Hepatic stellate cell (primary cell): ENCODE data around the gene ZBTB47.
A peak's percentile ranks its signal among the peaks of the same experiment; 100 is the strongest.

Source experiments
- DNase-seq: peaks from one replicate; pipeline ENCODE4 v3.0.0; 2011; ENCODE audit warnings: low spot score

The ZBTB47 gene

GRCh38 chr3:42665050-42665878, 11.8 kb downstream of the ZBTB47 start:
- DNase-seq: peak; percentile 3

DNA sequence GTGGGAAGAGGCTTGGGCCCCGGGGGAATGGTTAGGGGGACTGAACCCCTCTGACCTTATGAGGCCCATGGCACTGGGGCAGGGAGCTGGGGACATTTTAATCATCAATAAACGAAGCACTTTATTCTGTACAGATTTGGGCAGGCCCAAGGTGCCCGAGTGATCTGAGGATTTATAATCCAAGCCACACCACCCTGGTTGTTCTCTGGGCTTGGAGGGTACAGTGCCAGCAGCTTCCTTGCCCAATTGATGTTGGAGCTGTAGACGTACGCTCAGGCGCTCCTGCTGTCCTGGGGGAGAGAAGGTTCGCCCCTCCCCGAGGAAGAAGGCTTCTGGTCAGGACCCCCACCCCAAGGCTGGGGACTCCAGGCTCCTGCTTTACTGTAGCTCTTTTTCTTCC, 12.5 kb downstream of the ZBTB47 start:
- no peak for DNase-seq

DNA sequence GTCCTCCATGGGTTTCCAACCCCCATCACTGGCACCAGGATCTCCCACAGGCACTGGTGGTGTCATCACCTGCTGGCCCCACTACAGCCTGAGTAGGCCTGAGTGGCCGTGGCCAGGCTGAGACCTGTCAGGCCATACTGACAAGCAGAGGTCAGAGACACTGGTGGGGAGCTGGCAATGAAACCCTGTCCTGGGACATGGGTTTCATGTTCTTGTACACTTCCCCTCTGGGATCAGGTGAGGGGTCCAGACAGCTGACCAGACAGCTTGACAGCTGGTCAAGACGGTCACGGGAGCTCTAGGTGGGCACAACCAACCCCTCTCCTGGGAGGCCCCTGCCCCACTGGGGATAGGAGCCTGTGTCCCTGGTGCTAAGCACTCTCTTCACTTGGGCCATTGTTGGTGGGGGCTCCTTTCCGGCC, 13.1 kb downstream of the ZBTB47 start:
- DNase-seq: no peak

DNA sequence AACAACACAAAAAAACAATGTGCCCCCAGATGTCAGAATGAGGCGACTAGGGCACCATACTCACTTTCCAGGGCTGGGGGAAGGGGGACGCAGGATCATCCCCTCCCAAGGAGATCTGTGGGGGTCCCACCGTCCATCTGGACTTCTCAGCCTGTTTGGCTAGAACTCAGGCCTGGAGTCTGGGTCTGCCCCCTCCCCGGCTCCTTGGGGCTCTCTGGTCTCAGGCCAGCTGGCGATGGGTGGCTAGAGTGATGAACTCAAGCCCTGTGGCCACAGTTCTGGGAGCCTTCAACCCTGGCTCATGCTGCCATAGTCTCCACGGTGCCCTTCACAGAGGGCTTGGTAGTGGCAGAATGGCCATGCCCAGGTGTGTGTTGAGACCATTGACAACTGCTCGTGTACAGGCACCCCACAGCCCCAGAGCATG, 13.6 kb downstream of the ZBTB47 start:
- peak; percentile 6 for DNase-seq

DNA sequence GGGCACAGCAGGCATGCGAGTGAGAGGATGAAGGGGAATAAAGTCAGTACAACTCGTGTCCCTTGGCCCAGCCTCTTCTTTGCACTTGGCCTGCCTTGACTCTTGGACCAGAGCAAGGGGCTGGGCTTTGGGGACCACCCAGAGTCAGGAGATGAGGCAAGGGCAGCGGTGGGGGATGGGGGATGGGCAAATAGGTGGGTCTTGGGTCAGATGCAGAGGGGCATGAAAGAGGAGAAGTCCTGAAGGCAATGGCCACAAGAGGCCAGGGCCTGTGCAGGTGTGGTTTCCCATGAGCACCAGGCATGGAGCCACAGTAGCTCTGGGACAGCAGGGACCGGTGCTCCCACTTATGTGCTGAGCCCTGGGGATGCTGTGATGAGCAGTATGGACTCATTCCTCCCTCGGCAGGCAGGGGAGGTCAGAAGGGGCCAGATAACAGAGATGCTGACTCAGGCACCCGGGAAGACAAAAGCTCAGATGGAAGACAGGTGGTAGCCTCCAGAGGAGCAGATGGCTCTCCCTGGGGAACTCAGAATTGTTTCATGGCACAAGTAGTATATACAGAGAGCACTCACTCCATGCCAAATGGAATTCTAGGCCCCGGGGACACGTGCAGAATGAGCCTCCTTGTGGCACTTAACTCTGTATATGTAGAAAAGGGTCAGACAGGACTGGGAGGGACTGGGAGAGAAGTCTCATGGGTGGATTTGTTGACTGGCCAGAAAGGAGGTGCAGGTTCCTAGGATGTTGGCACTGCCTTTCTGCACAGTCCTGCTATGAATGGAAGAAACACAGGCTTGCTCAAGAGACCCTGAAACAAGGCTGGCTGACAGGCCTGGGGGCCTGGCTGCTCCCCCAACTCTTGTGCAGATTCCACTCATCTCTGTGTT, 14.3 kb downstream of the ZBTB47 start:
- peak; percentile 11 for DNase-seq

- no peak for DNase-seq
These were observed 14.9 kb downstream of the ZBTB47 start for GRCh38 chr3:42668413-42668760.

GRCh38 chr3:42668793-42669217, 15.3 kb downstream of the ZBTB47 start:
- DNase-seq: peak; percentile 26

- no peak for DNase-seq
These were observed 16.6 kb downstream of the ZBTB47 start for GRCh38 chr3:42670051-42670576.

GRCh38 chr3:42670670-42671069, 17.2 kb downstream of the ZBTB47 start:
- no peak for DNase-seq

GRCh38 chr3:42672515-42672914, 19.0 kb downstream of the ZBTB47 start:
- no peak for DNase-seq

DNA sequence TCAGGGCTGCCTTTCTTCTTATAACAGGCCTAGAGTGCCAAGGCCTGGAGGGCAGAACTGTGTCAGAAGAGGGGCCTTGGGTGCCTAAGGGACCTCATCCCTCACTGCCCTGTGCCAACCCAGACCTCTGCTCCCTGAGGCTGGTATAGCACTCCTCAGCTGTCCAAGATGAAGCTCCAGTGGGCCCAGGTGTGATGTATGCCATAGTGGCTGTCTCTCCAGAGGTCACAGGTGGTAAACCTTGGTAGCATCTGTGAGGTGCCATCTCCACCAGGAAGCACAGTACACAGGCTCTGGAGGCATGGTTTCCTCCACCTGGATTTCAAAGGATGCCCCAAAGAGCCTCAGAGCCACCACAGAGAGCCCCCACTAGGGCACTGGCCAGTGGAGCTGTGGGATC, 19.6 kb downstream of the ZBTB47 start:
- no peak for DNase-seq

DNA sequence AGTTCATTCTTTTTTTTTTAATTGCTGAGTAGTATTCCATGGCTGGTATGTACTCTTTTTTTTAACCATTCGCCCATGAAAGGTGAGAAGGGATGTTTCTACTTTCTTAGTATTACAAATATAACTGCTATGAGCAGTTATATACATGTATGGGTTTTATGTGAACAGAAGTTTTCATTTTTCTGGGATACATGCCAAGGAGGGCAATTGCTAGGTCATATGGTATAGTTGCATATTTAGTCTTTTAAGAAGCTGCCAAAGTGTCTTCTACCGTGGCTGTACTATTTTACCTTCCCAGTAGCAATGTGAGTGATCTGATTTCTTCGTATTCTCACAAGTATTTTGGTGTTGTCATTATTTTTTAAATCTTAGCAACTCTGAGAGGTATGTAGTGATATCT, 20.6 kb downstream of the ZBTB47 start:
- DNase-seq: no peak

GRCh38 chr3:42675909-42676308, 22.4 kb downstream of the ZBTB47 start:
- DNase-seq: no peak

DNA sequence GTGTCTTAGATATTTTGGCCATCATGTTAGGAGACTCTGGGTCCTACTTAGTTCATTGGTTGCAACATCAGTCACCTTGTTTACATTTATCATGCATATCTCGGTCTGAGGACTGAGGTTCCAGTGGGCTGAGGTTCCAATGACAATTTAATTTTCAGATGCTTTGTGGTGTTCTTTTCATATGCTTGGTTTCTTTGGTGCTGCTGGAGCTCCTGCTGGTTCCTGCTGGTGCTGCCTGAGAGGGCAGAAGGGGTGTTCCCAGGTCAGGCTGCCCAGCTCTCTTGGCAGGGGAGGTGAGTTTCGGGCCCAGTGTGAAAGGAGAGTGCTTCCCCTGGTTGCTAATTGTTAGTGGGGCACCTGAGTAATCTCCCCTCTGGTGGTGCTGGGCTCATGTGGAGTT, 24.9 kb downstream of the ZBTB47 start:
- no peak for DNase-seq

DNA sequence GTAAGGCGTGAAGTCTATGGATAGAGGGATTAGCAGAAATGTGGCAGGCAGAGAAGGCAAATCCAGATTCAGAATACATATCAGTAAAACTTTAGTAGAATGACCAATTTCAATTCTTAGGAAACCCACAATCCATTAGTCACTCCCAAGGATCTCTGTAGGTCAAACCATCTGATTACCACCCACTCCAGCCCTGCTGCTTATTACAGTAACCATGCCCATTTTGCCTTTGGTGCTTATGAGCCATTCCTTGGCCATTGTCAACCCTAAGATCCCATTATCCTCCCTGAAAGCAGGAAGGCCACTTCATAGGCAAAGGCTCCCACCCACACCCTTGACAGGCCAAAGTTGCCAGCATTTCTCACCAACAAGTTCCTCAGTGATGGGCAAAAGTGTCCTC, 26.8 kb downstream of the ZBTB47 start:
- no peak for DNase-seq

- DNase-seq: no peak
These were observed 27.3 kb downstream of the ZBTB47 start for GRCh38 chr3:42680806-42681205.

GRCh38 chr3:42681361-42682038, 28.0 kb downstream of the ZBTB47 start:
- no peak for DNase-seq

DNA sequence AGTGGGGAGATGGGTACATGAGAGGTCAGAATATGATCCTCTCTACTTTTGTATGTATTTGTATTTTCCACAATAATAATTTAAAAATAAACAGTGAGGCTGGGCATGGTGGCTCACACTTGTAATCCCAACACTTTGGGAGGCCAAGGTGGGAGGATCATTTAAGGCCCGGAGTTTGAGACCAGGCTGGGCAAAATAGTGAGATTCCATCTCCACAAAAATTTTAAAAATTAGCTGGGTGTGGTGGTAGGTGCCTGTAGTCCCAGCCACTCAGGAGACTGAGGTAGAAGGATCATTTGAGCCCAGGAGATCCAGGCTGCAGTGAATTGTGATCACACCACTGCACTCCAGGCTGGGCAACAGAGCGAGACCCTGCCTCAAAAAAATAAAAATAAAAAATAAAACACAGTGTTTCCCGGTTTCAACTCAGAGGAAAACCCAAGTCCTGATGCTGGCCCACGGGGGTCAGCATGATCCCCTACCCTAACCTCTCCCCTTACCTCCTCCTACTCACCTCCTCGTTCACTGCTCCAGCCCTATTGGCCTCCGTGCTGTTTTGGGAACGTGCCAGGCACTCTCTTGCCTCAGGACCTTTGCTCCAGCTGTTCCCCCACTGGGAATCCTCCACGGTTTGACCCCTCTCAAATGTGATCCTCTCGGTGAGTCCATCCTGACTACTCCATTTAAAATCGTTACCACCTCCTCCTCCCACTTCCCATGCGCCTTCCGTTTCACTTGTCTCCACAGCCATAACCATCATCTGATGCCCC, 29.0 kb downstream of the ZBTB47 start:
- no peak for DNase-seq

GRCh38 chr3:42683875-42684598, 30.5 kb downstream of the ZBTB47 start:
- peak; percentile 99 for DNase-seq

- DNase-seq: no peak
These were observed 31.3 kb downstream of the ZBTB47 start for GRCh38 chr3:42684632-42685362.
